CD4-positive, alpha-beta T cell treated with Interleukin-17A for 4 hours (primary cell): ENCODE measurements around the gene U2AF2.

ENCODE experiments used
- DNase-seq: peaks from one replicate; pipeline ENCODE4 v3.0.0-alpha.2; 2020; ENCODE audit warnings: mixed read lengths

U2AF2 gene

DNA sequence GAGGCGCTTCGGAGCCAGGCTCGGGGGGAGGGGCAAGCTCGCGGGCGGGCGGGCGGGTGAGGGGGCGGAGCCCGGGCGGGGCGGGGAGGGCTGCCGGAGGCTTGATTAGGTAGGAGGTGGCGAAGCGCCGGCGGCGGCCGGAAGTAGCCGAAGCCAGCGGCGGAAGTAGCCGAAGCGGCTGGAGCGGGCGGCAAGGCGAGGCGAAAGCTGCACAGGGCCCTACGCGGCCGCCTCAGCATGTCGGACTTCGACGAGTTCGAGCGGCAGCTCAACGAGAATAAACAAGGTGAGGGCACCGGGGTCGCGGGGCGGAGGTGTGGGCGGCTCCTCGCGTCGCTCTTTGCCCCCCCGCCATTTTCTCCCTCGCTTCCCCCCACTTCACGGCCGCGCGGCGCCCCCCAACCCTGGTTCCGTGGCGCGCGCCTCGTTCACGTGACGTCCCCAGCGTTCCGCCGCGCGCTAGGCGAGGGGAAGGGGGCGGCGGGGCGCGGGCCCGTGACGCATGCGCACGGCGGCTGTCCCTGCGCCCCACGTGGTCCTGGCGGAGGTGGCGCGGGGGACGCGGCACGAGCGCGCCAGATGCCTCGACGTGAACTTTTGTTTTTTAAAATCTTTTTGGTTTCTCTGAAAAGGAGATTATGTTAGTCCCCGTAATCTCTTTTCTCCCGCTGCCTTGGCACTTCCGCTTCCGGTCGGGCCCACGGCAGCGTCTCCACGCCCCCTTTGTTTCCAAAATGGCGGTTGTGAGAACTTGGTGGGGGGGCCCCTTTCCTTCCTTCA, at the start of gene U2AF2:
TSS of gene U2AF2 (plus strand) at position 168 of the 780 bp plus-strand sequence. CDS start at position 238, 70 bp downstream.
- DNase-seq: peak; percentile 98

DNA sequence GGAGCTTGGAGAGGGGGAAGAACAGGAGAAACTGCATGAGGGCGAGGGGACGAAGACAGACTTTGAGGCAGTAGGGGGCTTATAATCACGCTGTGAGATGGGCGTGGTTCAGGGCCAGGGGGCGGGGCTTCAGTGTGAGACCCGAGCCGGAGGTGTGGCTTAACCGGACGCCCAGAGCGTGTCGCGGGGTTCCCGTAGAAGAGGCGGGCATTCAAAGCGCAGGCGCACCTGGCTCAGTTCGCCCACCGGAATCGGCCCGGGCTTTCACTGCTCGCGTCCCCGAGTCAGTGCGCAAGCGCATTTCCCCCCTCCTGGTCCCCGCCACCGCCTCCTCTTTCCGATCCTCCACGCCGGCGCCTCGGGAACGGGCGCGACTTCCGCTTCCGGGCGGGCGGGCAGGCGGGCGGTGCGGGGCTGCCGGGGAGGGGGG, 49.6 kb upstream of the U2AF2 start:
- peak; percentile 99 for DNase-seq

DNA sequence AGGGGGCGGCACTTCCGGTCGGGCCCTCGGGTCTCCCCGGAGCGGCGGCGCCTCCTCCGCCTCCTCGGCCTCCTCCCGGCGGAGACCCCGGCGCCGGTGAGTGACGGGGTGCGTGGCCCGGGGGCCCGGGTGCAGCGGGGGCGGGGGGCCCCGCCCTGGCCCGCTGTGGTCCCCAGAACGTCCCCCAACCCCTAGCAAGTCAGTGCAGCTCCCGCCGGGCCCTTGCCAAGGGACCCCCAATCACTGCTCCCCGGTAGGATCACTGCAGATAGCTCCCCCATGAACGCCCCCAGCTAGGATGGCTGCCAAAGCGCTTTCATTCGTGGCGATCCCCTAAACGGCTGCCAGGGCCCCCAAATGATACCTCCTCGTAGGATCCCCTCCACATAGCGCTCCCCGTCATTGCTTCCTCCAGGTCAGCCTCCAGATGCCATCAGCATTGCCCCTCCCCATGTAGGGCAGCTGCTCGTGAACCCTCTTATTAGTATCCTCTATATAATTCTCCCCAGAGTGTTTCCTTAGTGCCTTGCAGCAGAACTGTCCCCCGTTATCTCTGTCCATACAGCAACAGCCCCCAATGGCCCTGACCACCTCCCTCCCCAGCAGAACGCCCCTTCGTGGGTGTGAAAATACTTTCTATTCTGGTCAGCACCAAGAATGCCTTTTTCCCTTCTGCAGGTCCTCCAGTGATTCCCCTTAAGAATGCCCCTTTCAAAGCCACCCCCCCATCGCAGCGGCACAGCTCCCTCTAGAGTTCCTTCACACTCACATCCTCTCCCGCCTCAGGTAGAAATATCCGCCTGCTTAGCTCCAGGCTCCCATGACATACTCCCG, 49.0 kb upstream of the U2AF2 start, which contains the start of gene ZNF865:
TSS of gene ZNF865 (plus strand) at position 11 of the 834 bp plus-strand sequence. CDS start 7,972 bp downstream, outside the sequence.
- DNase-seq: peak; percentile 76

DNA sequence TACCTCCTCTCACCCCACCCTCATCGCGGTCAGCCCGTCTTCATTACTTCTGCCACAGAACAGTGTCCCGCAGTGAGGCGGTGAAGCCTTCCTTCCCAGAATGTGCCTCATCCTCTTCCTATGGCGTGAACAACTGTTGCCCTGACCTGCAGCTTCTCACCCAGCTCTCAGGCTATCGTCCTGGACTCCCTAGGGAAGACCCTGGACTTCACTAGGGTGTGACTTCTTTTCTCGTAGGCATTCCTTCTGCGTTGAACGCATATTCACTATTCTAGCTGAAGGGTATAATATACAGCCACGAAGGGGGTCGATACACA, 48.4 kb upstream of the U2AF2 start:
- DNase-seq: no peak

DNA sequence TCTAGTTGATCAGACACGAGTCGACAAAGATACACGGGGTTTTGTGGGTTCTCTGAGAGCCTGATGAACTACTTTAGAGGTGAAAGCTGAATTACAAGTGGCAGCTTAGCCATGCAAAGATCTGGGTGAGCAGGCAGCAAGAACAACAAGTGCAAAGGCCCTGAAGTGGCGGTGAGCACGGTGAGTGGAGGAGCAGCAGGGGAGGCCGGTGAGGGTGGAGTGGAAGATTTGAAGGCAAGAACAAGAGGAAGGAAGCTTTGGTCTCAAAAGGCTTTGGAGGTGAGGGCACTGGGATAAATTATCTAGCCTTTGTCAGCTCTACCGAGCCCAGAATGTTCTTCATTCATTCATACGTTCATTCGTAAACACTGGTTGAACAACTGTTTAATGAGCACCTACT, 48.0 kb upstream of the U2AF2 start:
- no peak for DNase-seq

DNA sequence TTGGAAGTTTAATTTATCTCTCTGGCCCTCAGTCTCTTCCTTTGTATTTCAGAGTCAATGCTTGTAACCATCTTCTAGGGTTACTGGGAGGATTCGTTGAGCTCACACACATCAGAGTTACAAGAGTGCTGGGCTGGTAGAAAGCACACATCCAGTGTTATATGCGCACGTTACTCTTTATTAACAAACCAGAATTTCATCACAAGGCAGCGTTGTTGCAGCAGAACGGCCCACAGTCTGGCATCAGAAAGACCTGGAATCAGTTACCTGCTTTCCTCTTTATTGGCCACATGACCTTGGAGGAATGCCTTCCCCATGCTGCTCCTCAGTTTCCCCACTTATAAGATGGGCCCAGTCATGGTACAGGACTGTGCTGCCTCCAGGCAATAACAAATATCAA, 45.5 kb upstream of the U2AF2 start:
- DNase-seq: no peak

DNA sequence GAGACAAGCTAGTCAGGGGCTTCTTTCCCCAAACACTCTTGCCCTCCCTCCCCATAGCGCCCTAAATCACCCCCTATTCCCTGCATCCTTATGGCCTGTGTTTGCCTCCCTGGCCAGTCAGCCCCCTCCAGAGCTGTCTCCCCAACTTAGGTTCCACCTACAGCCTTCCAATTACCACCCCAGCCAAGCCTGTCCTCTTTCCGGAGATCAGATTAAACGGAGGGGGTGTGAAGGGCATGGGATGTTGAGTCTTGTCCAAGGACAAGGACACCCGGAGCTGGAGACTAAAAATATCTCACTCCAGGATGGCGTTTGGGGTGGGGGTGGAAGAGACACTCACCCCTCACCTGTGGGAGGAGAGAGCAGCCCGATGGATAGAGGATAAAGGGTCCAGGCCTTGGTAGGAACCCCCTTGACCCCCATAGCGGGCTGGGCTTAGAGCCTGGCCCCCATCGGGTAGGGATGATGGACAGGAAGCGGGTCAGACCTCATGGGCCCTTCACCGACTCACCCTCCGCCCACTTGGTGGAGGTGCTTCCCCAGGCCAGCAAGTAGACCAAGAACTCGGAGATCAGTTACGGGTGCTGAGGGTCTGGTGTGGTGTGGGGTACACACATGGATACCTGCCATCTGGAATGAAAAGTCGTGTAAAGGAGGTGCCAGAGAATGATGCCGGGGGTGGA, 43.4 kb upstream of the U2AF2 start:
- DNase-seq: no peak

DNA sequence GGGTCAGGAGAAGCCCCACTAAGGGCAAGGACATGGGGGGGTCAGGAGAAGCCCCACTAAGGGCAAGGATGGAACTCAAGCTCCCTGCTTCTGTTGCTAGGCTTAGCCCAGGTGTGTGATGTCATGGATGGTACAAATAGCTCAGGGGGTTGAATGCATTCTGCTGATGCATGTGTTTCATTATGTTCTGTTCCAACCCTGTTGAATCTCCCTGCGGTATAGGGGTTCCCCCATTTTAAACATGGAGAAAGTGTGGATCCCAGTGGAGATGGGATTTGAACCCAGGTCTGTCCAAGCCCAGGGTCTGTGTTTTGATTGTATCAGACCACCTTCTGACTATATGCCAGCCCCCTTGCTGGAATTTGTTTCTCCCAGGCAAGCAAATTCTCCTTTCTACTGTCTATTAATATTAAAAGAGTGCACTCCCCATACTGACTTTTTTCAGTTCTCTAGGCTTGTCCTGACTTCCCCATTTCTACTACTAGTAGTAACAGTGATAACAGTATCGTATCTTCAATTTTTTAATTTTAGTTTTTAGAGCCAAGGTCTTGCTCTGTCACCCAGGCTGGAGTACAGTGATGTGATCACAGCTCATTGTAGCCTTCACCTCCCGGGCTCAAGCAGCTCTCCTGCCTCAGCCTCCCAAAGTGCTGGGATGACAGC, 42.7 kb upstream of the U2AF2 start:
- DNase-seq: no peak

DNA sequence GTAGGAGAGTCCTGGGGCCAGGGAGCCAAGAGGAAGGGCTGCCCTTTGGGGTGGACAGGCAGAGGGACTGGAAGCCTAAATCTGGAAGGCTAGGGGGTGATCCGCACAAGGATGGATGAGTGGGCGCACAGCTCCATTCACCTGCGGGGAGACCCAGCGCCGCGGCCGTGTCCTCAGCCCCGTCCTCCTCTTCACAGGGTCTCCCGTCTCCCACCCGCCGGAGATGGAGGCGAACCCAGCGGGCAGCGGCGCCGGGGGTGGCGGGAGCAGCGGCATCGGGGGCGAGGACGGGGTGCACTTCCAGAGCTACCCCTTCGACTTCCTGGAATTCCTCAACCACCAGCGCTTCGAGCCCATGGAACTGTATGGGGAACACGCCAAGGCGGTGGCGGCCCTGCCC, 41.4 kb upstream of the U2AF2 start:
- no peak for DNase-seq

DNA sequence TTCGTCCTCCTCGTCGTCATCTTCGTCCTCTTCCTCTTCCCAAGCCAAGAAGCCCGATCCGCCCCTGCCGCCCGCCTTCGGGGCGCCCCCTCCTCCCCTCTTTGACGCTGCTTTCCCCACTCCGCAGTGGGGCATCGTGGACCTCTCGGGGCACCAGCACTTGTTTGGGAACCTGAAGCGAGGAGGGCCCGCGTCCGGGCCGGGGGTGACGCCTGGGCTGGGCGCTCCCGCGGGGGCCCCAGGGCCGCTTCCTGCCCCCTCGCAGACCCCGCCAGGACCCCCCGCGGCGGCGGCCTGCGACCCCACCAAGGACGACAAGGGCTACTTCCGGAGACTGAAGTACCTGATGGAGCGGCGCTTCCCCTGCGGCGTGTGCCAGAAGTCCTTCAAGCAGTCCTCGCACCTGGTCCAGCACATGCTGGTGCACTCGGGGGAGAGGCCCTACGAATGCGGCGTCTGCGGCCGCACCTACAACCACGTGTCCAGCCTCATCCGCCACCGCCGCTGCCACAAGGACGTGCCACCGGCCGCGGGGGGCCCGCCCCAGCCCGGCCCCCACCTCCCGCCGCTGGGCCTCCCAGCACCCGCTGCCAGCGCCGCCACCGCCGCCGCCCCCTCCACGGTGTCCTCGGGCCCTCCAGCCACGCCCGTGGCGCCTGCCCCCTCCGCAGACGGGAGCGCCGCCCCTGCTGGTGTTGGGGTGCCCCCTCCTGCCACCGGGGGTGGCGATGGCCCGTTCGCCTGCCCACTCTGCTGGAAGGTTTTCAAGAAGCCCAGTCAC, 40.7 kb upstream of the U2AF2 start:
- DNase-seq: no peak

DNA sequence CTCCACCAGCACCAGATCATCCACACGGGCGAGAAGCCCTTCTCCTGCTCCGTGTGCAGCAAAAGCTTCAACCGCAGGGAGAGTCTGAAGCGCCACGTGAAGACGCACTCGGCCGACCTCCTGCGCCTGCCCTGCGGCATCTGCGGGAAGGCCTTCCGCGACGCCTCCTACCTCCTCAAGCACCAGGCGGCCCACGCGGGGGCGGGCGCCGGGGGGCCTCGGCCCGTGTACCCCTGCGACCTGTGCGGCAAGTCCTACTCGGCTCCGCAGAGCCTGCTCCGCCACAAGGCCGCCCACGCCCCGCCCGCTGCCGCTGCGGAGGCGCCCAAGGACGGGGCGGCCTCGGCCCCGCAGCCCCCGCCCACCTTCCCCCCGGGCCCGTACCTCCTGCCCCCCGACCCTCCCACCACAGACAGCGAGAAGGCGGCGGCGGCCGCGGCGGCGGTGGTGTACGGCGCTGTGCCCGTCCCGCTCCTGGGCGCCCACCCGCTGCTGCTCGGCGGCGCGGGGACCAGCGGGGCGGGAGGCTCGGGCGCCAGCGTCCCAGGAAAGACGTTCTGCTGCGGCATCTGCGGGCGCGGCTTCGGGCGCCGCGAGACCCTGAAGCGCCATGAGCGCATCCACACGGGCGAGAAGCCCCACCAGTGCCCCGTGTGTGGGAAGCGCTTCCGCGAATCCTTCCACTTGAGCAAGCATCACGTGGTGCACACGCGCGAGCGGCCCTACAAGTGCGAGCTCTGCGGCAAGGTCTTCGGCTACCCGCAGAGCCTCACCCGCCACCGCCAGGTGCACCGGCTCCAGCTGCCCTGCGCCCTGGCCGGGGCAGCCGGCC, 39.9 kb upstream of the U2AF2 start:
- DNase-seq: no peak

DNA sequence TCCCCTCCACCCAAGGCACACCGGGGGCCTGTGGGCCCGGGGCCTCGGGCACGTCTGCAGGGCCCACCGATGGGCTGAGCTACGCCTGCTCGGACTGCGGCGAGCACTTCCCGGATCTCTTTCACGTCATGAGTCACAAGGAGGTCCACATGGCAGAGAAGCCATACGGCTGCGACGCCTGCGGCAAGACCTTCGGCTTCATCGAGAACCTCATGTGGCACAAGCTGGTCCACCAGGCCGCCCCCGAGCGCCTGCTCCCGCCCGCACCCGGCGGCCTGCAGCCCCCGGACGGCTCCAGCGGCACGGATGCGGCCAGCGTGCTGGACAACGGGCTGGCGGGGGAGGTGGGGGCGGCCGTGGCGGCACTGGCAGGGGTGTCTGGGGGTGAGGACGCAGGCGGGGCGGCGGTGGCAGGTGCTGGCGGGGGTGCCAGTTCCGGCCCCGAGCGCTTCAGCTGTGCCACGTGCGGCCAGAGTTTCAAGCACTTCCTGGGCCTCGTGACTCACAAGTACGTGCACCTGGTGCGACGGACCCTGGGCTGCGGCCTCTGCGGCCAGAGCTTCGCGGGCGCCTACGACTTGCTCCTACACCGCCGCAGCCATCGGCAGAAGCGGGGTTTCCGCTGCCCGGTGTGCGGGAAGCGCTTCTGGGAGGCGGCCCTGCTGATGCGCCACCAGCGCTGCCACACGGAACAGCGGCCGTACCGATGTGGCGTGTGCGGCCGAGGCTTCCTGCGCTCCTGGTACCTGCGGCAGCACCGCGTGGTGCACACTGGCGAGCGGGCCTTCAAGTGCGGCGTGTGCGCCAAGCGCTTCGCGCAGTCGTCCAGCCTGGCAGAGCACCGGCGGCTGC, 39.1 kb upstream of the U2AF2 start:
- DNase-seq: no peak

DNA sequence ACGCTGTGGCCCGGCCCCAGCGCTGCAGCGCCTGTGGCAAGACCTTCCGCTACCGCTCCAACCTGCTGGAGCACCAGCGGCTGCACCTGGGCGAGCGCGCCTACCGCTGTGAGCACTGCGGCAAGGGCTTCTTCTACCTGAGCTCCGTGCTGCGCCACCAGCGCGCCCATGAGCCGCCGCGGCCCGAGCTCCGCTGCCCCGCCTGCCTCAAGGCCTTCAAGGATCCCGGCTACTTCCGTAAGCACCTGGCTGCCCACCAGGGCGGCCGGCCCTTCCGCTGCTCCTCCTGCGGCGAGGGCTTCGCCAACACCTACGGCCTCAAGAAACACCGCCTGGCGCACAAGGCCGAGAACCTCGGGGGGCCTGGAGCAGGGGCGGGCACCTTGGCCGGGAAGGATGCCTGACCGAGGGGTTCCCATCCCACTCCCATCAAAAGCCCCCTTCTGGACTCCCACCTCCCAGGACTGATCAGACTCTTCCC, 38.4 kb upstream of the U2AF2 start:
- no peak for DNase-seq

DNA sequence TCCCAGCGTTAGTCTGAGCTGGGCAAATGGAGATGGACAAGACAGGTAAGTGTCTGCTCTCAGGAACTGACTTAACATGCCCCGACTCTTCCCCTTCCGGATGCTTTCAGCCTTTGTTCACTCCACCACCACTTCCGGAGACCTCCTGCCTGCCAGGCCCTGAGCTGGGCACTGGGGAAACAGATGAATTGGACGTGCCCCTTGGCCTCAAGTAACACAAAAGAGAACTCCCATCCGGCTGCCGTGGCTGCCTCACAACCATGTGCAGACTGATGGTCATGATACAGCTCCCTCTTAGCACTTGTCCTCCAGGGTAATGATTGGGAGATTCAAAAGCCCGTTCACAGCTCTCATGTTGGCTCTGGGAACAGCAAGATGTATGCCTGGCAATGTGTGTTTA, 37.4 kb upstream of the U2AF2 start:
- DNase-seq: no peak

DNA sequence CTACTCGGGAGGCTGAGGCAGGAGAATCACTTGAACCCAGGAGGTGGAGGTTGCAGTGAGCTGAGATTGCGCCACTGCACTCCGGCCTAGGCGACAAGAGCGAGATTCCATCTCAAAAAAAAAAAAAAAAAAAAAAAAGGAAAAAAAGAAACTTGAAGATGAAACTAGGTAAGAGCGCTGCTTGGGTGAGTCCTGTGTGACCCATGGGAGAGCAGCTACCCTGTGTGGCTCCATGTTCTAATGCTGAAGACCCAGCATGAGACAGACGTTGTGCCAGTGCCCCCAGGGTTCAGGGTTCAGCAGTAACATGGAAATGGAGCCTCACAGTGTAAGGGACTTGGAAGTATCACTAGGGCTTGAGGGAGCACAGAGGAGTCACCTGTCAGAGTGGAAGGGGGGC, 36.4 kb upstream of the U2AF2 start:
- no peak for DNase-seq

DNA sequence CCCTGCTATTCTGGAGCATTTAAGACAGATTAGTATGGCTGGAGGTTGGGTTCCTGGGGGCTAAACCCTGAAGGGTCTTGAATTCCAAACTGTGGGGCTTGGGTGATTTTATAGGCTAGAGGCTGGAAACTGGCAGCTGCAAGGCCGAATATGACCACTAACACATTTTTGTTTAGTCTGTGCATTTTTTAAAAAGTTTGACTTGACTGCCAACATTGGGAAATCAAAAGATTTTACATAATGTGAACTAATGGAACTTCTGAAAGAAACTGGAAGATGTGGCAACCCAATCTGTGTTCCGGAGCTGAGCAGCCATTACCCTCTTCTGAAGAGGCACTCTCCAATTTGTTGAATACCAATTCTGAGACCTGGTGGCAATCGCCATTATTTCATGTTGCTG, 35.5 kb upstream of the U2AF2 start:
- no peak for DNase-seq

DNA sequence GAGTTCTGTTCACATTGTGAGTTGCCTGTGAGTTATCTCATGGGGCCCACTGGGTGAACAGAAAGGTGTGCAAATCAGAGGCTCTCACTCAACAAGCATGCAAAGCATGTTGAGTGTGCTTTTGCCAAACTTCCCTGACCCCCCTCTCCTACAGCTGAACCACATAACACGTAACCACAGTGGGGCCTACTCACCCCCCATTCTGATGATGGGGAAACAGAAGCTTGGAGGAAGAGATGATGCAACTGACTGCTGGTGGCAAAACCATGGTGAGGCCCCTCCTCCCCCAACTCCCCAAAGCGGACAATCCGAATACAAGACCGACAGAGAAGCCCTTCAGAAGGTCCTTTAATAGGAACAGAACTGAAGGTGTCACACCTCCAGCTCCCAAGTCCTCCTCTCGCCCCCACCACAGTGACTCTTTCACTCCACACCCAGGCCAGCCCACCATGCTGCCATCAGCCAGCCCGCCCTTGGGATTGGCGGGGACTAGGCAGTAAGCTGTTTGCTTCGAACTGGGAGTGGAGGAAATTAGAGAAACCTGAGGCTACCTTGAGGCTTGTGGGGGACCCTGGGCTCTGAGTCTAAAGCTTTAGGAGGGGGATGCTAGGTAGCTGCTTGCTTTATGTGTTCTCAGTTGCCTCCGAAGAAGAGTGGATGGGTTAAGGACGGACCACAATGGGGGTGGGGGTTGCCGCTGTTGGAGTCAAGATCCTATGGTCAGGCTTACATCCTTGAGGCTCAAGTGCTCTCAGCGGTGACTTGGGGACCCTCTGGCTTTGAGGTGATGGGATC, 34.2 kb upstream of the U2AF2 start:
- peak; percentile 43 for DNase-seq

DNA sequence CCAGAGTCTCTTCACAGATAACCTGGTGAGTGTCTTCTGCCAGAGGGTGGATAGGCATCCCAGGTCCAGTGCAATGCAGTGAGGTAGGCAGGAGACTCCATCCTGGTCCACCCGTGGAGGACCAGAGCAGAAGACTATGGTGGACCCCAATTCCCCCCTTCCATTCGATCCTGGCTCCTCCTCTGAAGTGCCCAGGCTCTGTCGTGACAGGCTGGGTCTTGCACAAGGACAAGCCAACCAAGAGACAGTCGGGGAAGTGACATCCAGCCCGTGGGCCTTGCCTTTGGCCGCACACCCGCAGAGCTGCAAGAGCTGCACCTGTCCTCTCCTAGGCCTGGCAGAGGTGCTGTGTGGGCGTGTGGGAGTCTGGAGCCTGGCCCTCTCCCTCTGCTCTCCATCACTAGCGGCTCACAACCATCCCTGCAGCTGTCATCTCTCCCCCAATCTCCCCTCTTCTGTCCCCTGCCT, 33.6 kb upstream of the U2AF2 start:
- DNase-seq: no peak

DNA sequence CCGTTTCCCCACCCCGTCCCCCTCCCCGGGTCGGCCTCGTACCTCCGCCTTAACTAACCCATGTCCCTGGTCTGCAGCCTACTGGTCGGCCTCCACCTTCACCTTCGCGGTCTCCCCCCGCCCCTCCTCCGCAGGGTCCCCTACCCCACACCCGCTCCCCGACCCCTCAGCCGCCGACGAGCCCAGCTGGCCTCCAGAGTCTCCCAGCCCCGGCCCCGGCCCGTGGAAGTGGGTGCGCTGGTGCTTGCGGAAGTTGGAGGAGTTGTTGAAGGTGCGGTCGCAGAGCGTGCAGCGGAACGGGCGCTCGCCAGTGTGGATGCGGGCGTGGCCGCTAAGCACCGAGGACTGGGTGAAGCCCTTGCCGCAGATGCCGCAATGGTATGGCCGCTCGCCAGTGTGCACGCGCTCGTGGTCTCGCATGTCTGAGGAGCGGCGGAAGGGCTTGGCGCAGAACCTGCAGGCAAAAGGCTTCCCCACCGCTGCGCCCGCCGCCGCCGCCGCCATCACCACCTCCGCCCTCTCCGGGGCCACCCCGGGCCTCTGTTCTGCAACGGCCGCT, 33.1 kb upstream of the U2AF2 start:
- no peak for DNase-seq
